ENCODE data around the gene PADI1.

The PADI1 gene

GRCh38 chr1:17204546-17205440, at the start of gene PADI1:
TSS of gene PADI1 (plus strand) at chr1:17205128. CDS start at chr1:17205218, 90 bp downstream.
- no peak for DNase-seq

DNA sequence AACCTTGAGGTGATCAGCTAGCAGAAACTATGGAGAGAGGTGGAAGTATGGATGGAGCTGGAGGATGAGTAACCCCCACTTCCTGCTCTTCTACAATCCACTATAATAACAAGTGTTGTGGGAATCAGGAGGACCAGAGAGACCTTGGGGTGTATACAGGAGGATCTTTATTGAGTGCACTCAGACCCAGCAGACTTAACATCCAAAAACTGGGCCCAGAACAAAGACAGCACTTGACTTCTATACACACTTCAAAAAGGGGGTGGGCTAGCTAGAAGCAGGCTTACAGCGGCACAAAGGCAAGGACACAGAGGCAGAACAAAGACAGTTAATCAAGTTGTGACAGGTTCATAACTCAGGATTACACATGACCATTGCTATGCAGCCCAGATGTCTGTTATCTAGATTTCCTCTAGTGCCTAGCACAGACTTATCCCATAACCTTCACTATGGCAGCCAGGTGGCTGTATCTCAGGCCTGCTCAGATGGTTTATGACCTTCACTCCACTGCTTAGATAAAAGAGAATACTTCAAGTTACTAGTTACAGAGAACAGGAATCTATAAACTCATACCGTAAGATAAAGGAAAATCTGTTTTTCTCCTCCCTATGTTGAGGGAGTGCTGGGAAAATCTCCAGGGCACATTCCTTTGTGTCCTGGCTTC, 49.5 kb upstream of the PADI1 start:
- no peak for DNase-seq

DNA sequence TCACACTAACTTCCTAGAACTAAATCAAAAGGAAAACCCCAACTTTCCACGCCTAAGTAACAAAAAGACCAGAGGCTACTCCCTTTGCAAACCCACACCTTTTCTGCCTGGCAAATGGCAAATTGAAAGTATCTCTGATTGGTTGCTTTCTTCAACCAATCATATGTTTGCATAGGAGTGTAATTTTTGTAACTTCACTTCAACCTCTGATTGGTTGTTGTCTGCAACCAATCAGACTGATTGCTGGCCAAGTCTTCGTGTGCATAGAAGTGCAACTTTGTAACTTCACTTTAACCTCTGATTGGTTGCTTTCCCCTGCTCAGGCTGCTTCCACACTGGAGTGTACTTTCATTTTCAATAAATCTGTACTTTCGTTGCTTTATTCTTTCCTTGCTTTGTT, 48.8 kb upstream of the PADI1 start:
- DNase-seq: no peak

DNA sequence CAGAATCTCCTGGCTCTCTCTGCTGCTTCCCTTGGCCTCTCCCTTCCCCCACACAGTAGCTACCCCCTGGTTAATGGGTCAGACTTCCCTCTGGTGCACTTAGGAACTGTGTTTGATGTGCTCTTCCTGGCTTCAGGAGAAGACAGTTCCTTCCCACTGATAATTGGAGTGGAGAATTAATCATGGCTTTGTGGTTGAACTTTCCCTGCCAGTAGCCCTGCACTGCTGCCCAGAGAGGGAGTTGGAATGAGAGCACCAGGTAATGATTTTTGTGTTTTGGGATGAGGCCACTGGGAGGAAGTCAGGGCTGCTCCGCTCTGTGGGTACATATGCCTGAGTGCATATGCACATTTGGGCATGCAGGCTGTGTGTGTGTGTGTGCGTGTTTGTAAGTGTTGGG, 46.0 kb upstream of the PADI1 start:
- DNase-seq: no peak

DNA sequence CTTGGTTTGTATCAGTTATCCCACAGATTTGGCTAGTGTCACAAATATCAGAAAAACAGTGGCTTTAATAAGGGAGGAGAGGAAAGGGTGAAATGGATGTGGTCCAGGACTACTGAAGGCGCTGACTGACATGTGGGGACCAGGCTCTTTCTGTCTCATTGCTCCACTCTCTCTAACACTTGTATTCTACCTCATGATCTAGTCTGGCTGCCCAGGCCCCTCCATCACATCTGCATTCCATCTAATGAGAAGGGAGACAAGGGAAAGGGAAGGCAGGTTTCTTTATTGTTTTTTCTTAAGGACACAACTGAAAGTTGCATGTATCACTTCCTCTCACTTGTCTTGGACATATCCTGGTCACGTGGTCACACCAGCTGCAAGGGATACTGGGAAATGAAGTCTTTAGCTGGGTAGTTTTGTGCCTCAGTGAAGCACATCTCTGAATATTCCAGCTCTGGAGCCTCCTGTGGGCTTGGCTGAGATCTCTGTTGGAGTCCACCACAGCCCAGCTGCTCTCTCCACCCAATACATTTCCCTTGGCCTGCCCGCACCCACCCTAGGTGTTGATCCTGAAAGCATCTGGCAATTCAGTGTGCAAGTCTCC, 43.7 kb upstream of the PADI1 start:
- peak; percentile 50 for DNase-seq

GRCh38 chr1:17161926-17162800, 42.8 kb upstream of the PADI1 start:
- DNase-seq: no peak

GRCh38 chr1:17162941-17163340, 42.0 kb upstream of the PADI1 start:
- DNase-seq: no peak

DNA sequence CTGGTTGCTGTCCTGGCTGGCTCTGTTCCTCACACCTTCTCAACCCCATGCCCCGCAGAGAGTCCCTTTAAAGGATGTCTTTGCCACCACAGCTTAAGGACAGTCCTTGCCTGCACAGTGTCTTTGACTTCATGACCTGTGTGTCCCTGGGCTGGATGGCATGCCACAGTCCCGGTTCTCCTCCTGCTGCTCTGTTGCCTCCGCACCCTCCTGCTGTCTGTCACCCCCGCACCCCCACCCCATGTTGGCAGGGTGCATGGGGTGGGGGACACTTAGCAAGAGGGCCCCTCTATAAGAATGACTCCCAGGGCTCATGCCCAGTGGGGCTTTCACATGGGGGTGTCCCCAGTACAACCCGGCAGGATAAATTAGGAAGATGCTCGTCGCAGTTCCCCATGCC, 41.6 kb upstream of the PADI1 start:
- no peak for DNase-seq

- no peak for DNase-seq
Observed at GRCh38 chr1:17163789-17164666, 40.9 kb upstream of the PADI1 start.

DNA sequence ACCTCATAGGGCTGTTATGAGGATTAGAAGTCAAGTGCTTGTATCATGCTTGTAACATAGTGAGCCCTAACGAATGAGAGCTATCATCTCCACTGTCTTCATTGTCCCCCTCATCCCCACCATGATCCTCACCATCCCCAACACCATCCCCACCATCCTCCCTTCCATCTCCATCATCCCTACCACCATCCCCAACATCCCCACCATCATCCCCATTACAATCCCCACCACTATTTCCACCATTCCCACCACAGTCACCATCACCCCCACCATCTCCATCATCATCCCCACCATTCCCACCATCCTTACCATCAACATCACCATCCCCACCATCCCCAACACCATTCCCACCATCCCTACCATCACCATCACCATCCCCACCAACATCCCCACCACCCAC, 39.1 kb upstream of the PADI1 start:
- no peak for DNase-seq

DNA sequence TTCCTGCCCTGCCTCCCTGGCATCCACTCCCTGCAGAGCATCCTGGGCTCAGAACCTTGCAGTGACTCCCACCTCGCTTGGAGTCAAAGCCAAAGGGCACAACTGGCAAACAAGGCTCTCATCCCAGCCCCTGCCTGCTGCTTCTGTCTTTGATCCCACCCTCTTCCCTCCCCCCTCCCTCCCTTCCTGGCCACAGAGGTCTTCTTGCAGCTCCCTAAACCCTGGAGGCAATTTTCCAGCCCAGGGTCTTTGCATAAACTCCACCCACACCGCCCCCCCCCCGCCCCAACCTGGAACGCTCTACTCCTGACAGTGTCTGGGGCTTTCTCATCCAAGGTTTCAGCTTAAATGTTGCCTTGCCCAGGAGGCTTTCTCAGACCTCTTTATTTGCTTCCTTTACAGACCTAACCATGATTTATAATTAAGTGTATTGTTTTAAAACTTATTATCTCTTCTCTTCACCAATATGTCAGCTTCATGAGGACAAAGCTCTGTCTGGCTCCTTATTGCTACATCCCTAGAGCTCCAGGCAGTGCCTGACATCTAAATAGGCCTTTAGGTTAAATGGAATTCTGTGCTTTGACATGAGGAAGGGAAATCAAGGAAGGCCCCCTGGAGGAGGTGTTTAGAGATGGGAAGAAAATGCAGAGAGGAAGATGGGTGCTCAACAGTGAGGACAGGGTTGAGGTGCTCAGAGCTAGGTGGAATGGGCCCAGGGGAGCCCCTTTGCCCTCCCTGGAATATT, 37.7 kb upstream of the PADI1 start:
- DNase-seq: no peak

DNA sequence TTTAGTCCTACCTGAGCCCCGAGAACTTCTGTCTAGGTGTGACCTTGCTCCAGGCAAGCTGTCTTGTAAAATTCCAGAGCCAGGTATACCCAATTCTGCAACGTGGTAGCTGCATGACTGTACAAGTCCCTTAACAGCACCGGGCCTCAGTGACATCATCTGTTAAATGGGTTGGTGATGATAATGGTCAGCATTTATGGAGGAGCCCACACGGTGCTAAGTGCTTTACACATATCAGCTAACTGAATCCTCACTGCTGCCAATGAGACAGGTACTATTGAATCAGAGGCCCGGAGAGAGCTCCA, 37.2 kb upstream of the PADI1 start:
- DNase-seq: no peak

DNA sequence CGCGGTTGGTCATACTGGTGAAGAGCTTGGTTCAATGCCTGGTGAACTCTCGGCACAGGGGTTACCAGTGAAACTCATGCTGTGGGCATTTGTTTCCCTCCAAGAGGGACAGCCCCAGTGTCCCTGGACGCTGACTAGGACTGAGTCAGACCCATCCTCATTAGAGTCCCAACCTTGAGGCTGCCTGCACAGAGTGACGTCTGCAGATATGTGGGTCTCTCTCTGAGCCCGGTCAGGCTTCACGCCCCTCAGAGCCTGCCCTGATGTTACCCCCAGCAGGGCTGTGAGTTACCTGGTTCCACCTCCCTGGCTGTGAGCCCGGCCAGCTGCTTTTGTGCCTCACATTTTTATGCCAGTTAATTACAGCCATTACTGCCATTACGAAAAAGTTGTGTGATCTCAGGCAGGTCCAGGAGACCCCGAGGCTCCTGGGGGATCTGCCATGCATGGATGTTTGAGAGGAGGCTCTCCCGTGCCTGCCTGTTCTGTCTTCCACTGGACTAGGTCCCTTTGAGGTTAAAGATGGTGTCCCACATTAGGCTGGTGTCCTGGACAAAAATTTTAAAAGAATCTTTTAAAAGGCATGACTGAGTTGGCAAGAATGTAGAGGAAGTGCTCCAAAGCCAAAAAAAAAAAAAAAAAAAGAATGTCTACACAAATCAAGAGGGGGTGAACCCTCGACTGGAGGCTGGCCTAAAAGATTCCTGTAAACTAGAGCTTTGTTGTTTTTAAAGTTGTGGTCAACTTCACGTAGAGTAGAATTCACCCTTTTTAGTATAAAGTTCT, 36.6 kb upstream of the PADI1 start:
- no peak for DNase-seq

GRCh38 chr1:17170571-17170970, 34.4 kb upstream of the PADI1 start:
- no peak for DNase-seq

- no peak for DNase-seq
Observed at GRCh38 chr1:17173217-17173616, 31.7 kb upstream of the PADI1 start.

GRCh38 chr1:17176306-17177061, 28.4 kb upstream of the PADI1 start:
- no peak for DNase-seq

GRCh38 chr1:17177651-17178050, 27.3 kb upstream of the PADI1 start:
- DNase-seq: no peak

GRCh38 chr1:17181781-17182464, 23.0 kb upstream of the PADI1 start:
- peak; percentile 67 for DNase-seq
